ENCODE data around the gene PPEF1.
"Not testable (repeated sequence)": the region's sequence is repeated elsewhere in the genome, so short reads cannot be mapped to it uniquely, and the experiment has no call there.

PPEF1 gene

GRCh38 chrX:18799911-18800310 lies 92.5 kb downstream of the PPEF1 start:
- DNase-seq, result no peak

- no peak for DNase-seq
These were observed 102.2 kb downstream of the PPEF1 start for GRCh38 chrX:18809641-18810040.

- DNase-seq, result no peak
These were observed 103.0 kb downstream of the PPEF1 start for GRCh38 chrX:18810416-18810815.

GRCh38 chrX:18825375-18825774 lies 117.9 kb downstream of the PPEF1 start:
- no peak for DNase-seq

- no peak for DNase-seq
These were observed 121.5 kb downstream of the PPEF1 start for GRCh38 chrX:18828832-18829404.

- no peak for DNase-seq
These were observed 125.8 kb downstream of the PPEF1 start for GRCh38 chrX:18833071-18833731.

- DNase-seq, result not testable (repeated sequence)
These were observed 140.5 kb downstream of the PPEF1 start for GRCh38 chrX:18847901-18848300.

GRCh38 chrX:18855919-18856644 lies 148.6 kb downstream of the PPEF1 start:
- no peak for DNase-seq

GRCh38 chrX:18856645-18856997 lies 149.2 kb downstream of the PPEF1 start:
- DNase-seq, result no peak

- no peak for DNase-seq
These were observed 154.1 kb downstream of the PPEF1 start for GRCh38 chrX:18861511-18861910.

GRCh38 chrX:18864390-18864920 lies 157.0 kb downstream of the PPEF1 start:
- no peak for DNase-seq

- DNase-seq, result no peak
These were observed 163.9 kb downstream of the PPEF1 start for GRCh38 chrX:18871161-18871890.

GRCh38 chrX:18871970-18872369 lies 164.5 kb downstream of the PPEF1 start:
- DNase-seq, result no peak

- no peak for DNase-seq
These were observed 165.2 kb downstream of the PPEF1 start for GRCh38 chrX:18872621-18873020.

- no peak for DNase-seq
These were observed 165.8 kb downstream of the PPEF1 start for GRCh38 chrX:18873189-18873791.

GRCh38 chrX:18873836-18874235 lies 166.4 kb downstream of the PPEF1 start:
- DNase-seq, result no peak

GRCh38 chrX:18874560-18875255 lies 167.3 kb downstream of the PPEF1 start:
- DNase-seq, result no peak

- no peak for DNase-seq
These were observed 167.9 kb downstream of the PPEF1 start for GRCh38 chrX:18875256-18875878.

- DNase-seq, result no peak
These were observed 170.0 kb downstream of the PPEF1 start for GRCh38 chrX:18877469-18877868.
